Spleen (tissue), 7 donors: ENCODE data around the gene GNPTAB.

Experiments used
- CTCF ChIP-seq, 11 experiments: fragments of 200-600 bp in 7 of 11; fragments of 450-650 bp in 4 of 11; sonication (generic) in 4 of 11; IDR thresholded peaks in 8 of 11; conservative IDR thresholded peaks in 3 of 11; 1 replicate in 7 of 11; 2 replicates in 4 of 11; pipeline versions ENCODE4 v1.4.0 to v1.8.0; 2016 to 2021; ENCODE audit warnings: antibody characterized with exemption in 11 of 11, inconsistent platforms in 4 of 11, mild to moderate bottlenecking in 1 of 11
- POLR2A ChIP-seq, 3 donors: fragments of 450-650 bp; IDR thresholded peaks; one replicate each; pipeline ENCODE4 v1.5.1; 2017; ENCODE audit warnings: antibody characterized with exemption in 3 of 3, mild to moderate bottlenecking in 1 of 3
- POLR2AphosphoS5 ChIP-seq, 3 donors: sonication (generic); formaldehyde crosslinking; IDR thresholded peaks; one replicate each; pipeline ENCODE4 v1.5.1; 2017; ENCODE audit warnings: antibody characterized with exemption in 3 of 3
- donor health status: DM: no; HTN: no; CAD: no; lungs with moderate emphysema.
- donor health status: DM: no; HTN: no; CAD: no.
- donor health status: DM: no; HTN: no; CAD: no.

- TF ChIP-seq CTCF (IDR thresholded peaks at IDR 0.05 in 8 of 11, conservative IDR thresholded peaks at IDR 0.05 in 3 of 11) (no peak), POLR2A (IDR thresholded peaks at IDR 0.05) (no peak), POLR2AphosphoS5 (IDR thresholded peaks at IDR 0.05) (no peak)
These were observed 27.6 kb upstream of the GNPTAB start for GRCh38 chr12:101858361-101858760.
